Prostate gland (tissue), 2 donors: Measurements from ENCODE around the gene TARS3.

Experiments
- CTCF ChIP-seq, 4 experiments: fragments of 200-600 bp in 2 of 4; fragments of 450-650 bp in 2 of 4; sonication (generic) in 2 of 4; IDR thresholded peaks; 1 replicate in 3 of 4; 2 replicates in 1 of 4; pipeline ENCODE4 v1.5.1; 2016 to 2019; ENCODE audit warnings: antibody characterized with exemption in 4 of 4, mild to moderate bottlenecking in 2 of 4, moderate library complexity in 2 of 4
- POLR2A ChIP-seq: fragments of 450-650 bp; IDR thresholded peaks from one replicate; pipeline ENCODE4 v1.6.1; 2016; ENCODE audit warnings: antibody characterized with exemption, mild to moderate bottlenecking
- POLR2AphosphoS5 ChIP-seq: sonication (generic); formaldehyde crosslinking; IDR thresholded peaks from one replicate; pipeline ENCODE4 v1.6.1; 2017; ENCODE audit warnings: antibody characterized with exemption

GRCh38 chr15:101637516-101637915, 86.8 kb downstream of the TARS3 start:
- TF ChIP-seq CTCF (IDR thresholded peaks at IDR 0.05): no peak
- TF ChIP-seq POLR2A: no peak
- no peak for TF ChIP-seq POLR2AphosphoS5
